H9 (cell line): ENCODE data around the gene POLD1. TPM values are rescaled to one million over a fixed set of nuclear protein-coding genes. Genes with fewer than 3 reads are reported as not detected.

Source experiments
- DNase-seq: peaks from one replicate; pipeline ENCODE4 v3.0.0-alpha.2; 2017
- H2AFZ ChIP-seq: one replicate; pipeline ENCODE4 v1.6.1; 2013; ENCODE audit warnings: mild to moderate bottlenecking, low read length, control low read depth, moderate library complexity
- H2AK5ac ChIP-seq: 2 replicates; pipeline ENCODE4 v1.6.1; 2013; ENCODE audit warnings: low read length, control low read depth, mixed read lengths; ENCODE audit not compliant: insufficient read length
- H2BK120ac ChIP-seq: one replicate; pipeline ENCODE4 v1.6.1; 2013; ENCODE audit warnings: low read depth, mild to moderate bottlenecking, low read length, control low read depth, inconsistent platforms; ENCODE audit not compliant: poor library complexity, severe bottlenecking
- H2BK12ac ChIP-seq: 2 replicates; pipeline ENCODE4 v1.6.1; 2013; ENCODE audit warnings: low read length, control low read depth, mixed read lengths, low read depth; ENCODE audit not compliant: insufficient read length
- H2BK15ac ChIP-seq: 2 replicates; pipeline ENCODE4 v1.6.1; 2013; ENCODE audit warnings: low read depth, low read length, control low read depth
- H2BK20ac ChIP-seq: one replicate; pipeline ENCODE4 v1.6.1; 2013; ENCODE audit warnings: low read depth, mild to moderate bottlenecking, low read length, control low read depth, inconsistent platforms; ENCODE audit not compliant: poor library complexity, severe bottlenecking
- H2BK5ac ChIP-seq: 2 replicates; pipeline ENCODE4 v1.6.1; 2013; ENCODE audit warnings: low read length, control low read depth, mixed read lengths; ENCODE audit not compliant: insufficient read length
- H3K14ac ChIP-seq: 2 replicates; pipeline ENCODE4 v1.6.1; 2013; ENCODE audit warnings: low read length, control low read depth; ENCODE audit not compliant: insufficient read depth
- H3K18ac ChIP-seq: 2 replicates; pipeline ENCODE4 v1.6.1; 2013; ENCODE audit warnings: low read depth, mild to moderate bottlenecking, mixed read lengths, low read length, control low read depth; ENCODE audit not compliant: insufficient read length
- H3K23ac ChIP-seq: 2 replicates; pipeline ENCODE4 v1.6.1; 2013; ENCODE audit warnings: low read length, control low read depth, mixed read lengths, low read depth; ENCODE audit not compliant: insufficient read length
- H3K23me2 ChIP-seq: 2 replicates; pipeline ENCODE4 v1.6.1; 2013; ENCODE audit warnings: low read depth, mild to moderate bottlenecking, mixed read lengths, low read length, control low read depth; ENCODE audit not compliant: insufficient read length, poor library complexity, severe bottlenecking
- H3K27ac ChIP-seq: 2 replicates; pipeline ENCODE4 v1.5.1; 2013; ENCODE audit warnings: low read length, control low read depth, mixed read lengths, low read depth; ENCODE audit not compliant: insufficient read length
- H3K27me3 ChIP-seq: 2 replicates; pipeline ENCODE4 v1.6.1; 2013; ENCODE audit warnings: low read length, control low read depth, inconsistent platforms; ENCODE audit not compliant: insufficient read depth
- H3K4ac ChIP-seq: 2 replicates; pipeline ENCODE4 v1.6.1; 2013; ENCODE audit warnings: low read depth, mild to moderate bottlenecking, control low read depth, inconsistent platforms, low read length, moderate library complexity
- H3K4me1 ChIP-seq: 2 replicates; pipeline ENCODE4 v1.6.1; 2013; ENCODE audit warnings: low read length, control low read depth, inconsistent platforms; ENCODE audit not compliant: insufficient read depth
- H3K4me2 ChIP-seq: 2 replicates; pipeline ENCODE4 v1.6.1; 2013; ENCODE audit warnings: low read length, control low read depth, mixed read lengths; ENCODE audit not compliant: insufficient read length, insufficient read depth
- H3K56ac ChIP-seq: 2 replicates; pipeline ENCODE4 v1.6.1; 2013; ENCODE audit warnings: low read depth, mild to moderate bottlenecking, mixed read lengths, low read length, control low read depth; ENCODE audit not compliant: insufficient read length
- H3K79me1 ChIP-seq: 2 replicates; pipeline ENCODE4 v1.6.1; 2013; ENCODE audit warnings: low read depth, mild to moderate bottlenecking, moderate library complexity, low read length, control low read depth, inconsistent platforms; ENCODE audit not compliant: insufficient read depth, poor library complexity, severe bottlenecking
- H3K79me2 ChIP-seq: 2 replicates; pipeline ENCODE4 v1.6.1; 2013; ENCODE audit warnings: low read length, control low read depth, inconsistent platforms; ENCODE audit not compliant: insufficient read depth
- H3K9ac ChIP-seq: 2 replicates; pipeline ENCODE4 v1.6.1; 2013; ENCODE audit warnings: low read length, control low read depth, mixed read lengths; ENCODE audit not compliant: insufficient read length; ENCODE audit errors: extremely low read depth
- H3K9me3 ChIP-seq: one replicate; pipeline ENCODE4 v1.6.1; 2013; ENCODE audit warnings: low read depth, low read length, inconsistent platforms; ENCODE audit not compliant: control insufficient read depth
- H3T11ph ChIP-seq: one replicate; pipeline ENCODE4 v1.6.1; 2013; ENCODE audit warnings: mild to moderate bottlenecking, low read length, control low read depth, inconsistent platforms
- H4K20me1 ChIP-seq: one replicate; pipeline ENCODE4 v1.6.1; 2013; ENCODE audit not compliant: control insufficient read depth, insufficient read length, insufficient read depth
- H4K5ac ChIP-seq: 2 replicates; pipeline ENCODE4 v1.6.1; 2013; ENCODE audit warnings: low read depth, mild to moderate bottlenecking, mixed read lengths, low read length, control low read depth; ENCODE audit not compliant: insufficient read length
- H4K8ac ChIP-seq: replicated peaks from 2 replicates; pipeline ENCODE4 v1.6.1; 2013; ENCODE audit warnings: low read length, control low read depth, mixed read lengths, low read depth; ENCODE audit not compliant: insufficient read length
- H4K91ac ChIP-seq: 2 replicates; pipeline ENCODE4 v1.6.1; 2013; ENCODE audit warnings: low read depth, mild to moderate bottlenecking, moderate library complexity, mixed read lengths, low read length, control low read depth; ENCODE audit not compliant: insufficient read length
- H3K27ac Mint-ChIP-seq, 3 experiments: 2 replicates in 2 of 3; 3 replicates in 1 of 3; pipeline ENCODE4 v1.8.0; 2020 to 2021; ENCODE audit warnings: mixed read lengths in 3 of 3, mild to moderate bottlenecking in 1 of 3, moderate library complexity in 1 of 3
- H3K27me3 Mint-ChIP-seq: 2 replicates; pipeline ENCODE4 v1.8.0; 2021; ENCODE audit warnings: low read depth, mild to moderate bottlenecking, moderate library complexity, mixed read lengths
- H3K36me3 Mint-ChIP-seq, 3 experiments: 2 replicates in 2 of 3; 3 replicates in 1 of 3; pipeline ENCODE4 v1.8.0; 2020 to 2021; ENCODE audit warnings: low read depth in 3 of 3, mixed read lengths in 3 of 3; ENCODE audit not compliant: insufficient read depth in 1 of 3
- H3K4me1 Mint-ChIP-seq, 2 experiments: 2 replicates each; pipeline ENCODE4 v1.8.0; 2020; ENCODE audit warnings: mixed read lengths in 2 of 2
- H3K4me3 Mint-ChIP-seq, 2 experiments: 2 replicates in 1 of 2; 3 replicates in 1 of 2; pipeline ENCODE4 v1.8.0; 2020 to 2021; ENCODE audit warnings: mild to moderate bottlenecking in 2 of 2, mixed read lengths in 2 of 2, moderate library complexity in 1 of 2
- H3K9me3 Mint-ChIP-seq, 2 experiments: 2 replicates in 1 of 2; 3 replicates in 1 of 2; pipeline ENCODE4 v1.8.0; 2020; ENCODE audit warnings: mild to moderate bottlenecking in 2 of 2, mixed read lengths in 2 of 2, moderate library complexity in 1 of 2
- CTCF ChIP-seq: fragments of 200-600 bp; sonication (generic); conservative IDR thresholded peaks from 3 replicates; pipeline ENCODE4 v1.8.0; 2021; ENCODE audit warnings: antibody characterized with exemption, mild to moderate bottlenecking
- WGBS: extraction: QIAGEN DNeasy Blood & Tissue Kit; methylation state at CpG from one replicate; pipeline ENCODE4 v1.1.7; 2013; ENCODE audit warnings: missing lambda C conversion rate, low lambda C conversion rate, mixed read lengths; ENCODE audit not compliant: insufficient read length; ENCODE audit errors: extremely low coverage; 5-methylcytosine and 5-hydroxymethylcytosine counted together
- total RNA-seq: library from RNA; stranded (reverse); gene quantifications from 2 replicates; pipeline ENCODE4 v1.2.1, GENCODE V29; 2021

Gene POLD1
- total RNA-seq, 1 experiment from 2014 or later, result 165 TPM

GRCh38 chr19:50451223-50451534, 67.0 kb downstream of the POLD1 start:
- DNase-seq, result no peak
- Histone ChIP-seq H2AFZ (no peak overlapping the region), H3K9me3 (no peaks in the 10 kb centered on the region)

More at GRCh38 chr19:50451223-50451534, 67.0 kb downstream of the POLD1 start:
- Histone ChIP-seq H3K4me2 (no peak overlapping the region), H3K27me3 (no peaks in the 10 kb centered on the region), H2BK15ac (no peak overlapping the region), H2BK120ac (no peak overlapping the region), H2AK5ac (no peak overlapping the region), H3K23ac (no peak overlapping the region), H3K79me2 (no peaks in the 10 kb centered on the region), H4K91ac (no peak overlapping the region), H3K4ac (no peak overlapping the region), H2BK20ac (no peak overlapping the region), H2BK5ac (no peak overlapping the region), H3K56ac (no peak overlapping the region), H4K20me1 (peaks cover 6% of the 10 kb centered on the region), H4K5ac (no peak overlapping the region), H3K27ac (no peak overlapping the region), H3K9ac (no peak overlapping the region), H4K8ac (no peak overlapping the region), H3K14ac (no peak overlapping the region), H3K79me1 (no peaks in the 10 kb centered on the region), H3K18ac (no peak overlapping the region), H2BK12ac (no peak overlapping the region), H3K4me1 (no peaks in the 10 kb centered on the region), H3T11ph (no peak overlapping the region), H3K23me2 (no peaks in the 10 kb centered on the region)
- Mint-ChIP-seq H3K4me1 (peaks cover 0 to 10% of the 10 kb centered on the region in 2 experiments; a peak in 2 of 4 replicates), H3K36me3 (peaks cover 2 to 11% (median 6%) of the 10 kb centered on the region in 3 experiments; a peak in 6 of 7 replicates), H3K9me3 (peaks cover 2 to 4% of the 10 kb centered on the region in 2 experiments; a peak in 4 of 5 replicates), H3K4me3 (no peak overlapping the region), H3K27me3 (peaks cover 2% of the 10 kb centered on the region), H3K27ac (no peak overlapping the region)
- no CpG with 5 or more reads among the region's 13 CpGs for WGBS
- TF ChIP-seq CTCF, result no peak
